Ovary (tissue), 3 donors: Measurements from ENCODE around the gene HSPA1B.

Source experiments
- CTCF ChIP-seq, 3 donors: fragments of 450-650 bp in 2 of 3; fragments of 200-600 bp in 1 of 3; IDR thresholded peaks; one replicate each; pipeline versions ENCODE4 v1.5.1 to v1.8.0; 2016 to 2022; ENCODE audit warnings: antibody characterized with exemption in 3 of 3, mild to moderate bottlenecking in 1 of 3
- POLR2A ChIP-seq: fragments of 450-650 bp; IDR thresholded peaks from one replicate; pipeline ENCODE4 v1.6.1; 2017; ENCODE audit warnings: antibody characterized with exemption, mild to moderate bottlenecking, moderate library complexity
- donor health status: DM: no; HTN: no; CAD: no.

- TF ChIP-seq CTCF (IDR thresholded peaks at IDR 0.05), result no peak
- TF ChIP-seq POLR2A, result no peak
Measured at GRCh38 chr6:31850765-31851484, 23.4 kb downstream of the HSPA1B start.
